Thymus (tissue), 11 donors: ENCODE data around the gene ZMIZ1. TPM values are rescaled to one million over a fixed set of nuclear protein-coding genes. Genes with fewer than 3 reads are reported as not detected.

Experiments used
- DNase-seq, 9 donors: peaks; one replicate each; pipeline ENCODE4 v3.0.0-alpha.2; 2013; ENCODE audit warnings: low spot score in 9 of 9, low read depth in 6 of 9, missing footprints in 1 of 9
- H3K27ac ChIP-seq, 2 donors: one replicate each; pipeline ENCODE4 v1.5.1; 2013; ENCODE audit warnings: control low read depth in 1 of 2, low read depth in 1 of 2, low read length in 1 of 2, mild to moderate bottlenecking in 1 of 2, moderate library complexity in 1 of 2
- H3K27me3 ChIP-seq, 2 donors: one replicate each; pipeline ENCODE4 v1.5.1; 2013; ENCODE audit warnings: low read length in 1 of 2; ENCODE audit not compliant: control insufficient read depth in 2 of 2, insufficient read depth in 1 of 2
- H3K36me3 ChIP-seq, 2 donors: one replicate each; pipeline ENCODE4 v1.5.1; 2013; ENCODE audit warnings: low read length in 1 of 2, mild to moderate bottlenecking in 1 of 2, moderate library complexity in 1 of 2; ENCODE audit not compliant: control insufficient read depth in 2 of 2, insufficient read depth in 2 of 2
- H3K4me1 ChIP-seq, 2 donors: one replicate each; pipeline ENCODE4 v1.5.1; 2013; ENCODE audit warnings: low read length in 2 of 2; ENCODE audit not compliant: control insufficient read depth in 2 of 2, insufficient read depth in 2 of 2
- H3K4me3 ChIP-seq, 2 donors: one replicate each; pipeline ENCODE4 v1.5.1; 2013; ENCODE audit warnings: low read length in 2 of 2, control low read depth in 1 of 2, mild to moderate bottlenecking in 1 of 2
- H3K9me3 ChIP-seq, 2 donors: one replicate each; pipeline ENCODE4 v1.5.1; 2013; ENCODE audit warnings: low read length in 1 of 2, mild to moderate bottlenecking in 1 of 2; ENCODE audit not compliant: control insufficient read depth in 2 of 2, insufficient read depth in 1 of 2
- WGBS: extraction: QIAGEN DNeasy Blood & Tissue Kit; methylation state at CpG from one replicate; pipeline ENCODE4 v1.1.7; 2013; 5-methylcytosine and 5-hydroxymethylcytosine counted together
- polyA plus RNA-seq: library from polyadenylated mRNA; stranded (reverse); fragments of 200-250 nt; gene quantifications from one replicate; pipeline ENCODE4 v1.2.3, GENCODE V29; 2013
- total RNA-seq: library from RNA; stranded (reverse); fragments of 120-200 nt; gene quantifications from one replicate; pipeline ENCODE4 v1.2.4, GENCODE V29; 2013
- donor health status: healthy.

ZMIZ1 gene
- total and polyA plus RNA-seq, 2 donors: 7.4 to 14.2 TPM

DNA sequence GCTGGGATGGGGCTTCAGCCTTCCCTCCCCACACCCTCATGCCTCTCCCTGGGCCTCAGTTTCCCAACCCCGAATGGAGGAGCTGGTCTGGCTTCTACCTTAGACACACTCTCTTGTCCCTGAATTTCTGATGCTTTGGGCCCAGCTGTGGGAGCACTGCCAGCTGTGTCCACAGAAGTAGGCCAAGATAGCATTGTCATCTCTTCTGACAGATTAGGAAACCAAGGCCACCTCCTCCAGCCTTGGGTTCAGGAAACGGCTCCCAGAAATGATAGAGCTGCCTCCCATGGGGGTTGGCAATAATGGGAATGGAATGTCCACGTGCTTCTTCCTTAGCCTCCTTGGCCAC is 279.8 kb downstream of the ZMIZ1 start:
- peaks cover 42 to 50% of the 10 kb centered on the region in 2 donors for H3K36me3 ChIP-seq
- peak overlapping the region; percentile 63 to 67 for H3K4me3 ChIP-seq
- WGBS: 96% methylated on average over 3 of the region's 3 CpGs
- H3K9me3 ChIP-seq: peaks cover 0 to 9% of the 10 kb centered on the region in 2 donors
- H3K4me1 ChIP-seq: peaks cover 8 to 39% of the 10 kb centered on the region in 2 donors
- DNase-seq: no peak
- H3K27me3 ChIP-seq: no peaks in the 10 kb centered on the region
- H3K27ac ChIP-seq: peak overlapping the region; percentile 43 to 74

DNA sequence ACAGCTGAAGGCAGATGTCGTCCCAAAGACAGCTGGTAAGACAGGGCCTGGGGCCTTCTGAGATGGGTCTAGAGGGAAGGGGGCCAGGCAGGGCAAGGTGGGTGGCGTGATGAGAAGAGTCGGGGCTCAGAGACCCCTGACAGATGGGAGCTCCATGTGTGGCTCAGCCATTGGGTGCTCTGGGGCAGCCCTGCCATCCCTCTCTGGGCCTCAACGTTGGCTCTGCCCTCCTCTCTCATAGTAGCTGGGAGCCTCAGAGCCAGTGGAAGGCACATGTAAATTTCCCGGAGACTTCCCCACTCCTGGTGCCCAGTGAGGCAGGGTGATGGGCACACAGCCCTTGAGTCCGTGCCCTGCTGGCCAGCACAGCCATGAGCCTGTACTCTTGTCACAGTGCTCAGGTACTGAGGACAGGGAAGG is 280.3 kb downstream of the ZMIZ1 start:
- DNase-seq: no peak
- Histone ChIP-seq H3K4me1 (peaks cover 8 to 39% of the 10 kb centered on the region in 2 donors), H3K27ac (peak overlapping the region in 1 of 2 donors; percentile 74), H3K4me3 (peak overlapping the region in 1 of 2 donors; percentile 63), H3K36me3 (peaks cover 47 to 55% of the 10 kb centered on the region in 2 donors), H3K9me3 (peaks cover 0 to 9% of the 10 kb centered on the region in 2 donors), H3K27me3 (no peaks in the 10 kb centered on the region)
- WGBS: 86% methylated on average over 6 of the region's 6 CpGs

DNA sequence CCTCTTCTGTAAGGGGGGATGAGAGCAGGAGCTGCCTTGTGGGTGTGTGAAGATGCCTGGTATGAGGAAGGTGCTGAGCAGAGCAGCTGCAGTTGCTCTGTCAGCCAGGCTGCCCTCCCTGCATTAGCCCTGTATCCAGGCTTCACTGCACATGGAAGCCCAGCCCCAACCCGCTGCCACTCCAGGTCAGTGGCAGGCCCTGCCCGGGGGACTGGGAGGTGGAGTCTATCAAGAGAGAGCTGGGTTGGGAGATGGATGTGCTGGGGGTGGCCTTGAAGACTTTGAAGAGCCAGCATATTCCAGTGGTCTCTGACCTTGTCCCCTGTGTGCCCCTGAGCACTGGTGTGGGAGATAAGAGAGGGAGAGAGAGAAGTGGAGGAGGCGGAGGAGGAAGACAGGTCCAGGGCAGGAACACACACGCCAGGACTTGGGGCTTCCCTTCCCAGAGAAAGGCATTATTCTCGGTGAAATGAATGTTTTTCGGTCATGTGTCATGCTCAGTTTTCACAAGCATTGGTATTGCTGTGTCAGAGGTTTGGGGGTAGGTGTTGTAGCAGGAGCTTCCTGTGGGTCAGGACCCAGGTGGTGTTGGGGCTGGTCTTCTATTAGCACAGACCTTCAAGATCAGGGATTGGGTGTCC is 281.1 kb downstream of the ZMIZ1 start:
- Histone ChIP-seq H3K27me3 (no peaks in the 10 kb centered on the region), H3K27ac (peak overlapping the region in 1 of 2 donors; percentile 47), H3K4me1 (peaks cover 8 to 38% of the 10 kb centered on the region in 2 donors), H3K36me3 (peaks cover 55 to 63% of the 10 kb centered on the region in 2 donors), H3K9me3 (peaks cover 0 to 9% of the 10 kb centered on the region in 2 donors), H3K4me3 (no peak overlapping the region)
- DNase-seq: no peak
- WGBS: 95% methylated on average over 6 of the region's 6 CpGs

DNA sequence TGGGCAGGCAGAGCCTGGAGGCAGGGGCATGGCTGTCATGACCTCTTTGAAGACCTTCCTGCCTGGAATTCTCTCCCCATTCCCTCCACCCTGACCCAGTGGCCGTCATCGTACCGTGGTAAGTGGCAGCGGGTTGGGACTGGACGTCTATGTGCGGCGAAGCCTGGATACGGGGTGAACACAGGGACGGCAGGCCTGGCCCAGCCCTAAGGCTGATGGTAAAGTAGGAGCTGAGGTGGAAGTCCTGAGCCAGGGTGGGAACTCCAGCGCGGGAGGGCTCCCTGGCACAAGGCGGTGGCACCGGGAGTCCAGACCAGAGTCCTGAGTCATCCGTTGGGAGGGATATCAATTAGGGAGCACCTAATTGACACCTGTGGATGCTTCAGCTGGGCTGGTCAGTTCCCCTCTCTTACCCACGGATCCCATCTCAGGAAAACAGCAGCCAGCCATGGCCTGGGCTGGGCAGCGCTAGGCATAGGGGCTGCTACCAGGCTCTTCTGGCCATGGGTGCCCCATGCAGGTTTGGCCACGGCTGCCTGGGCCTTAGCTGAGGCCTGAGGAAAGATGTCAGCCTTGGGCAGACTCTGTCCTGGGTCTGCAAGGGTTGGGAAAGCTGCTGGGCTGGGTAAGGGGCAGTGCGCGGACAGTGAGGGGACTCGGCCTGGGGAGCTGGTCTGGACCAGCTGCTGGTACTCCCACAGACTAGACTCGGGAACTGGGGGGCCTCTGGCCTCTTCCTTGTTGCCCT is 281.8 kb downstream of the ZMIZ1 start:
- Histone ChIP-seq H3K36me3 (peaks cover 59 to 70% of the 10 kb centered on the region in 2 donors), H3K27ac (peak overlapping the region in 1 of 2 donors; percentile 47), H3K4me1 (peaks cover 8 to 35% of the 10 kb centered on the region in 2 donors), H3K27me3 (no peaks in the 10 kb centered on the region), H3K4me3 (no peak overlapping the region), H3K9me3 (peaks cover 0 to 9% of the 10 kb centered on the region in 2 donors)
- no peak for DNase-seq
- whole genome bisulfite sequencing: 95% methylated on average over 21 of the region's 21 CpGs

DNA sequence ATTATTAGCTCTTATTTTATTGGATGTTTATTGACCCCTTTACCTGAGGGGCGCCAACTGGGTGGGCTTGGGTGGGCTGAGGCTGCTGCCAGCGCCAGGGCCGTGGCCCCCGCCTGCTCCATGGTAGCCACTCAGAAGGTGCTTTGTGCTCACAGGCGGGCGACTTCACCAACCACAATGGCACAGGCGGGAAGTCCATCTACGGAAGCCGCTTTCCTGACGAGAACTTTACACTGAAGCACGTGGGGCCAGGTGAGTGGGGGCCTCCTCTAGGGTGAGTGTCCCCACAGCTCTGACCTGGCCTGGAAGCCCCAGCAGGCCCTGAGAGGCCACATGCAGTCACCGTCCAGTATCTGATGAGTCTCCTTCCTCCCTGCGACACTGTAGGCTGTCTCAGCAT is 282.6 kb downstream of the ZMIZ1 start:
- Histone ChIP-seq H3K9me3 (peaks cover 0 to 9% of the 10 kb centered on the region in 2 donors), H3K27ac (no peak overlapping the region), H3K4me1 (peaks cover 8 to 38% of the 10 kb centered on the region in 2 donors), H3K4me3 (no peak overlapping the region), H3K27me3 (no peaks in the 10 kb centered on the region), H3K36me3 (peaks cover 63 to 72% of the 10 kb centered on the region in 2 donors)
- no peak for DNase-seq
- WGBS: 98% methylated on average over 13 of the region's 13 CpGs

DNA sequence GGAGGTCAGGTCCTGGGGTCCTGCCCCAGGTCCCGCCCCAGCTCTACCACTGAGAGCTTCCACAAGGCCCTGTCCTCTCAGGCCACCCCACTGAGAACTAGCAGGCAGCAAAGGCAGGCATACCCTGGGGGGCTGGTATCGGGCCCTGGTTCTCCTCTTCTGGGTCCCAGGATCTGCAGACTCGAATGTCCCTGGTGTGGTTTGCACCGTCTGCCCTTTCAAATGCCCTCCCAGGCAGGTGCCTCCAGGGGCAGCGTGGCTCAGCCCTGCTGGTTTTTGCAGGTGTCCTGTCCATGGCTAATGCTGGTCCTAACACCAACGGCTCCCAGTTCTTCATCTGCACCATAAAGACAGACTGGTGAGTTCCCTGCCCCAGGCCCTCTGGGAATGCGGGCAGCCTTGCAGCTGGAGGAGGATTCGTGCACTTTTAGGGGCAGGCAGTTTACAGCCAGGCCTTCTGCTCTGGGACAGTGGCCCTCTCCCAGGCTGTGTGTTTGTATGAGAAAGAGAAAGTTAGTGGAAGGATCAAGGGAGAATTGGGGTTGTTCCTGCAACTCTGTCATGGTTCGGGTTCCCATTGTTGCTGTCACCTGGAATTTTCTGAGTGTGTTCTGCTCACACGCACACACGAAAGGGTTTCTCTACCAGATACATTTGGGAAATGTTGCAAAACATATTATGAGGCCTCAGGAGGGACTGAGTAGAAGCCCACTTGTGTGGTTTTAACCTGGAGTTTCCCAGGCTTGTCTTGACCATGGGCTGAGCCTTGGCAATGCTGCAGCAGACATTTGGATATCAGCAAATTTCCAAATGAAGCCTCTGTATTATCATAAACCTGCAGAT is 283.5 kb downstream of the ZMIZ1 start:
- 98% methylated on average over 11 of the region's 11 CpGs for WGBS
- H3K4me1 ChIP-seq: peaks cover 5 to 29% of the 10 kb centered on the region in 2 donors
- no peaks in the 10 kb centered on the region for H3K27me3 ChIP-seq
- no peak for DNase-seq
- H3K9me3 ChIP-seq: peaks cover 0 to 9% of the 10 kb centered on the region in 2 donors
- peaks cover 63 to 72% of the 10 kb centered on the region in 2 donors for H3K36me3 ChIP-seq
- no peak overlapping the region for H3K27ac ChIP-seq
- H3K4me3 ChIP-seq: no peak overlapping the region

DNA sequence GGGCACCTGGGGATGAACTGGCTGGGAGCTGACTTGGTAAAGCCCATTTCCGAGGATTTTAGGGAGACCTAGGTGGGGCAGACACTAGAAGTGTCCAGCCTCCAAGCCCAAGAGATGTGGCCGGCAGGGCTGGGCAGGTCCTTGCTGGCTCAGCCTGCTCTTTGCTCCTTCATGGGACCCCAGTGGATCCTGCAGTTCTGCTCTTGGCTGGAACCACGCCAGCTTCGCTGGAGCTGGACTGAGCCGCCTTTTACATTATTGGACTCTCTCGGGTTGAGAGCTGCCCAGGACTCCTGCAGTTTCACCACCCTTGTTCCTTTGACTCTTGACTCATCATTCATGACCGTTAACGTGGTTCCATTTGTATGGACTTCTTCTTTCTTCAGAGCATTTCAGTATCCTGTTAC is 284.2 kb downstream of the ZMIZ1 start:
- DNase-seq: no peak
- Histone ChIP-seq H3K36me3 (peaks cover 66 to 72% of the 10 kb centered on the region in 2 donors), H3K4me1 (peaks cover 5 to 26% of the 10 kb centered on the region in 2 donors), H3K27me3 (no peaks in the 10 kb centered on the region), H3K4me3 (no peak overlapping the region), H3K9me3 (peaks cover 0 to 9% of the 10 kb centered on the region in 2 donors), H3K27ac (no peak overlapping the region)
- 95% methylated on average over 8 of the region's 8 CpGs for WGBS

DNA sequence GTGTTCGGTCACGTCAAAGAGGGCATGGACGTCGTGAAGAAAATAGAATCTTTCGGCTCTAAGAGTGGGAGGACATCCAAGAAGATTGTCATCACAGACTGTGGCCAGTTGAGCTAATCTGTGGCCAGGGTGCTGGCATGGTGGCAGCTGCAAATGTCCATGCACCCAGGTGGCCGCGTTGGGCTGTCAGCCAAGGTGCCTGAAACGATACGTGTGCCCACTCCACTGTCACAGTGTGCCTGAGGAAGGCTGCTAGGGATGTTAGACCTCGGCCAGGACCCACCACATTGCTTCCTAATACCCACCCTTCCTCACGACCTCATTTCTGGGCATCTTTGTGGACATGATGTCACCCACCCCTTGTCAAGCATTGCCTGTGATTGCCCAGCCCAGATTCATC is 285.0 kb downstream of the ZMIZ1 start:
- Histone ChIP-seq H3K27ac (no peak overlapping the region), H3K36me3 (peaks cover 66 to 70% of the 10 kb centered on the region in 2 donors), H3K27me3 (no peaks in the 10 kb centered on the region), H3K4me1 (peaks cover under 1 to 19% of the 10 kb centered on the region in 2 donors), H3K4me3 (no peak overlapping the region), H3K9me3 (peaks cover 0 to 5% of the 10 kb centered on the region in 2 donors)
- WGBS: 96% methylated on average over 11 of the region's 11 CpGs
- no peak for DNase-seq
